GM12801 (cell line): ENCODE data around the gene NOLC1.

Experiments
- TF ChIP-seq, protein P1 (sequence below): IDR thresholded peaks from one replicate; pipeline ENCODE4 v1.5.1; 2011; ENCODE audit warnings: control low read depth; ENCODE audit not compliant: insufficient read length; ENCODE audit errors: extremely low read depth

NOLC1 gene

DNA sequence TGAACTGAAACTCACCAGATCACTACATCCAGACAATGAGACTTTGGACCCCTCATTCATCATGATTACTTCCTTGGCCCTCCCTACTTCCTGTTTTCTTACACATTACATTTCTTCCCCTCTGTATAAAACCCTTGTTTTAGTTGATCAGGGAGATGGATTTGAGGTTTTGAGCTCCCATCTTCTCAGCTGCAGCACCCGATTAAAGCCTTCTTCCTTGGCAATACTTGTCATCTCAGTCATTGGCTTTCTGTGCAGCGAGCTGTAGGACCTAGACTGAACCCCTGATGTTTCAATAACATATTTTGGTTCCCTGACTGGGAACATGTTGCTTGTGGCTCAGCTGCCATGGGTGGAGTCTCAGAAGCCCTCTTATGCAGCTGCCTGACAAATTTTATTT is 33.1 kb downstream of the NOLC1 start:
- TF ChIP-seq, protein P1, sequence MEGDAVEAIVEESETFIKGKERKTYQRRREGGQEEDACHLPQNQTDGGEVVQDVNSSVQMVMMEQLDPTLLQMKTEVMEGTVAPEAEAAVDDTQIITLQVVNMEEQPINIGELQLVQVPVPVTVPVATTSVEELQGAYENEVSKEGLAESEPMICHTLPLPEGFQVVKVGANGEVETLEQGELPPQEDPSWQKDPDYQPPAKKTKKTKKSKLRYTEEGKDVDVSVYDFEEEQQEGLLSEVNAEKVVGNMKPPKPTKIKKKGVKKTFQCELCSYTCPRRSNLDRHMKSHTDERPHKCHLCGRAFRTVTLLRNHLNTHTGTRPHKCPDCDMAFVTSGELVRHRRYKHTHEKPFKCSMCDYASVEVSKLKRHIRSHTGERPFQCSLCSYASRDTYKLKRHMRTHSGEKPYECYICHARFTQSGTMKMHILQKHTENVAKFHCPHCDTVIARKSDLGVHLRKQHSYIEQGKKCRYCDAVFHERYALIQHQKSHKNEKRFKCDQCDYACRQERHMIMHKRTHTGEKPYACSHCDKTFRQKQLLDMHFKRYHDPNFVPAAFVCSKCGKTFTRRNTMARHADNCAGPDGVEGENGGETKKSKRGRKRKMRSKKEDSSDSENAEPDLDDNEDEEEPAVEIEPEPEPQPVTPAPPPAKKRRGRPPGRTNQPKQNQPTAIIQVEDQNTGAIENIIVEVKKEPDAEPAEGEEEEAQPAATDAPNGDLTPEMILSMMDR = no peak

DNA sequence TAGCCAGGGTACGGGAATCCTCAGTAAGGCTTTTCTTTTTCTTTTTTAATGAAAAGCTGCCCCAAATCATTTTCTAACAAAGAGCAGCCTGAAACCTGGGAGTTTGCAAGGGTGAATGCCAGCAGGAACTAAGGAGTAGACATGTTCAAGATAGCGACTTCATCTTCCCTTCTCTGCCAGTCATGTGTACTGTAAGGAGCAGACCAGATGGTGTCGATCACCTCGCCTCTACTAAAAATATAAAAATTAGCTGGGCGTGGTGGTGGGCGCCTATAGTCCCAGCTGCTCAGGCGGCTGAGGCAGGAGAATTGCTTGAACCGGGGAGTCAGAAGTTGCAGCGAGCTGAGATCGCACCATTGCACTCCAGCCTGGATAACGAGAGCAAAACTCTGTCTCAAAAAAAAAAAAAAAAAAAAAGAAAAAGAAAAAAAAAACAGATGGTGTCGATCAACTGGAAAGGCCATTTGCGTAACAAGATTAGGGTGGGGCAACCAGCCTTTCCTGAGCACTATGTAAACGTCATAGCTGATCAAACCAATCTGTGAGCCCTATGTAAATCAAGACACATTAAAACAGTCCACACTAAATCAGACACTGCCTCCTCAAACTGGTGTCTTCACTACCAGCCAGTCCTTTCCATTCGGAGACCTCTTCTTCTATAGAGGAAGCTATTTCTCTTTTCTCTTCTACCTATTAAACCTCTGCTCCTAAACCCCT is 33.8 kb downstream of the NOLC1 start:
- TF ChIP-seq, protein P1 = no peak

DNA sequence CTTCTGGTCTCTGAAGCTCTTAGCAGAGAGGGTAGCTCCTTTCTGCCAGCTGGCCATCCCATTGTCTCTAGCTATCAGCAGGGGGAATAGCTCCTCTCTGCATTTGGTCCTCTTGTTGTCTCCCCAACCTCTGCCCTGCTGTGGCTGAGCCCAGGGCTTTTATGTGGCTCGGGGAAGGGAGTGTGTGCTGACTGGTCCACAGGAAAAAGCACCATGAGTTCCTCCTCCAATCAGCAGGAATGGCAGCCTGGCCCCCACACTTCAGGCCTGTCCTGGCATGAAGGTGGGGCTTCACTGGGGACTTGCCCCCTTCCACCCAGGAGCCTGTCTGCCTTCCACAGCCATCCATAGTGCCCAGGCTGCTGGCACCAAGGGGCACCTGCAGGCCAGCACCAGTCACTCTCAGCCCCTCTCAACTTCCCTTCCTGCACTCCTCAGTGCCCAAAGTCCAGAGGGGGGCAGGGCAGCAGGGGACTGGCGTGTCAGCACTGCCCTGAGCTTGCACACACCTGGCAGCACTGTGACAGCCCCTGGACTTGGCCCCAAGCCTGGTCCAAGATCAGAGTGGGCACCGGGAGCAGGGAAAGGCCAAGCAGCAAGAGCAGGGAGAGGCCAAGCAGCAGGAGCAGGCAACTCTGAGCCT is 36.2 kb downstream of the NOLC1 start:
- TF ChIP-seq, protein P1 = no peak

DNA sequence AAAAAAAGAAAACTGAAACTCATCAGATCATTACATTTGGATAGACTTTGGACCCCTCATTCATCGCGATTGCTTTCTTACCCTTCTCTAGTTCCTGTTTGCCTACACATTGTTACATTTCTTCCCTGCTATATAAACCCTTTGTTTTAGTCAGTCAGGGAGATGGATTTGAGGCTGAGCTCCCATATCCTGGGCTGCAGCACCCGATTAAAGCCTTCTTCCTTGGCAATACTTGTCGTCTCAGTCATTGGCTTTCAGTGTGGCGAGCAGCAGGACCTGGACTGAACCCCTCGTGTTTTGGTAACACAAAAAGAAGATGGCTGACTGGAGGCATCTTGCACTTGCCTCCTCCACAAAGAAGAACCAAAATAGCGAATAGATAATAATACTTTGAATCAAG is 39.8 kb downstream of the NOLC1 start:
- TF ChIP-seq, protein P1 = no peak

DNA sequence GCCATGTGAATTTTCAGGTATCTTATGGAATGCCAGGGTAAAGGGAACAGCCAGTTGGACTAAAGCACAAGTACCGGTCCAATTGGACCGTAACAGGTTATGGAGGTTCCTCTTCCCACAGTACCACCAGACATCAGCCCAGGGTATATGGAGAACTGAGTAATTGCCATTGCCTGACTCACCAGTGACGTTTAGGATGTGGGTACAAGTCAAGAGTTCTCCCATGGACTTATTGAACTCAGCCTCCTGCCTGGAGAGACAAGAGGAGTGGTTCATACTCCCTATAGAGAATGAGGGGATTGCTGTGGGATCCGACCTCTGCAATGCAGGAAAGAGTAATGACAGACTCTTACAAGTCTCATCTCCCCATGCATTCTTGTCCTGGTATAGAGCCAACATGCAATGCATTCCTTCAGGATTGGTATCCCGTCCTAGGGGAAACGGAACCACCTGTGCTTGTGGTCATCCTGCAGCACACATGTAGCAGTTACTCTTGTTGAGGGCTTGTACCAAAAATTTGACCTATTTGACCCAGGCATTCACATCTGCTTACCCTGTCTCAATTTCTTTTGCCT is 43.2 kb downstream of the NOLC1 start:
- TF ChIP-seq, protein P1 = no peak

DNA sequence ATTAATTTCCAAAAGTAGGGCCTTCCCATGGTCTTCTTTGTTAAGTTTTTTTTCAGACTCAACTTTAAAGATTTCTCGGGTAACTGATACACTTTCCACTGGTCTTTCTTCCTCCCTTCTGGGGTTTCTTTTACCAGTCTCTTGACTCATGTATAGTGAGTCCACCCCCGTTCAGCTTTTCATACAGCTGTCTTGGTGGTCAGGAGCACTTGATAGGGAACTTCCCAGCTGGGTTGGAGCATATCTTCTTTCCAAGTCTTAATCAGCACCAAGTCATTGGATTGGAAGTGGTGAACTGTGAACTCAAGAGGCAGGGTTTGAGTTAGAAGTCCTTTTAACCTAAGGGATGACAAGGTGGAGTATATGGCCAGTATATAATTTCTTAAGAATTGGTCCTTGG is 44.7 kb downstream of the NOLC1 start:
- TF ChIP-seq, protein P1 = no peak

DNA sequence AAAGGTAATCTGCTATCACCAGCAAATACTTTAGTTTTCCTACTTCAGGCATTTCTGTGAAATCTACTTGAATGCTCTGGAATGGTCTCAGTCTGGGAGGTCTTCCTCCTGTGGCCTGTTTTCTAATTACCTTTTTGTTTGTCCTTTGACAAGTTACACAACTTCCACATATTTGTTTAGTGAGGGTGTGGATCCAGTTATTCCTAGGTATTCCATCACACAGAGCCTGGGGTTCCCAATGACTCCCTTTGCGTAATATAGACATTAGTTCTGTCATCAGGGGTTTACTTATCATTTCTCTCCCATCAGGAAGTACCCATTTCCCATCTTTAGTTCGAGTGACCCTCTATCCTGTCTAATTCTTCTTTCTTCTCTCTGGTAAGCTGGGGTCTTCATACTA is 45.8 kb downstream of the NOLC1 start:
- TF ChIP-seq, protein P1 = no peak
